ENCODE measurements around the gene SEL1L. TPM values are rescaled to one million over a fixed set of nuclear protein-coding genes. Genes with fewer than 3 reads are reported as not detected.

SEL1L gene
- total RNA-seq, 1 experiment from 2014 or later: 116 TPM

- H3K36me3 ChIP-seq (ENCODE audit: control insufficient read depth, insufficient read depth, low read length): no peaks in the 10 kb centered on the region; the same call in 1 of the 2 replicates
- Mint-ChIP-seq H3K4me1 (ENCODE audit: low read depth, unreplicated experiment) (no peaks in the 10 kb centered on the region), H3K9me3 (ENCODE audit: unreplicated experiment) (no peaks in the 10 kb centered on the region), H3K27me3 (ENCODE audit: insufficient read depth, unreplicated experiment) (no peaks in the 10 kb centered on the region), H3K4me3 (ENCODE audit: unreplicated experiment) (no peak overlapping the region), H3K36me3 (ENCODE audit: insufficient read depth, unreplicated experiment) (peaks cover 35% of the 10 kb centered on the region), H3K27ac (ENCODE audit: unreplicated experiment) (no peak overlapping the region)
- H3K27me3 ChIP-seq (replicated peaks; ENCODE audit: control insufficient read depth, insufficient read depth, low read length): no peaks in the 10 kb centered on the region
- ChIA-PET CTCF (no interaction called here), POLR2A (no interaction called here)
- H3K4me3 ChIP-seq (ENCODE audit: low read depth, low read length): no peak overlapping the region
- no peaks in the 10 kb centered on the region for H3K9me3 ChIP-seq
- intact Hi-C loops (cut with micrococcal nuclease; ENCODE audit: unreplicated experiment): no loop called here
- no TSS peak for BruUV-seq (replicated peaks)
- H3K4me1 ChIP-seq: peaks cover 3% of the 10 kb centered on the region; the same call in 1 of the 2 replicates
- DNase-seq: no peak
- TF ChIP-seq, protein P1, sequence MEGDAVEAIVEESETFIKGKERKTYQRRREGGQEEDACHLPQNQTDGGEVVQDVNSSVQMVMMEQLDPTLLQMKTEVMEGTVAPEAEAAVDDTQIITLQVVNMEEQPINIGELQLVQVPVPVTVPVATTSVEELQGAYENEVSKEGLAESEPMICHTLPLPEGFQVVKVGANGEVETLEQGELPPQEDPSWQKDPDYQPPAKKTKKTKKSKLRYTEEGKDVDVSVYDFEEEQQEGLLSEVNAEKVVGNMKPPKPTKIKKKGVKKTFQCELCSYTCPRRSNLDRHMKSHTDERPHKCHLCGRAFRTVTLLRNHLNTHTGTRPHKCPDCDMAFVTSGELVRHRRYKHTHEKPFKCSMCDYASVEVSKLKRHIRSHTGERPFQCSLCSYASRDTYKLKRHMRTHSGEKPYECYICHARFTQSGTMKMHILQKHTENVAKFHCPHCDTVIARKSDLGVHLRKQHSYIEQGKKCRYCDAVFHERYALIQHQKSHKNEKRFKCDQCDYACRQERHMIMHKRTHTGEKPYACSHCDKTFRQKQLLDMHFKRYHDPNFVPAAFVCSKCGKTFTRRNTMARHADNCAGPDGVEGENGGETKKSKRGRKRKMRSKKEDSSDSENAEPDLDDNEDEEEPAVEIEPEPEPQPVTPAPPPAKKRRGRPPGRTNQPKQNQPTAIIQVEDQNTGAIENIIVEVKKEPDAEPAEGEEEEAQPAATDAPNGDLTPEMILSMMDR (IDR thresholded peaks at IDR 0.05; ENCODE audit: insufficient read depth in 1 of 2, low read depth in 1 of 2, low read length in 1 of 2, severe bottlenecking in 1 of 2, unreplicated experiment in 1 of 2): no peak
These were observed 52.9 kb downstream of the SEL1L start for GRCh38 chr14:81480741-81481140.

- ChIA-PET POLR2A (interaction anchor here (0.6 kb wide), 1 partner anchor 56 kb away, joined by 3 read pairs; no protein-coding TSS in a partner anchor), CTCF (no interaction called here)
- H3K36me3 Mint-ChIP-seq (ENCODE audit: insufficient read depth, unreplicated experiment): peaks cover 37% of the 10 kb centered on the region
- intact Hi-C loops (cut with micrococcal nuclease; ENCODE audit: unreplicated experiment): no loop called here
- TF ChIP-seq, protein P1 (IDR thresholded peaks at IDR 0.05; ENCODE audit: insufficient read depth in 1 of 2, low read depth in 1 of 2, low read length in 1 of 2, severe bottlenecking in 1 of 2, unreplicated experiment in 1 of 2): no peak
- no peaks in the 10 kb centered on the region for H3K27me3 Mint-ChIP-seq (ENCODE audit: insufficient read depth, unreplicated experiment)
- no peaks in the 10 kb centered on the region; the same call in 1 of the 2 replicates for H3K36me3 ChIP-seq (ENCODE audit: control insufficient read depth, insufficient read depth, low read length)
- H3K9me3 Mint-ChIP-seq (ENCODE audit: unreplicated experiment): no peaks in the 10 kb centered on the region
- no peaks in the 10 kb centered on the region for H3K27me3 ChIP-seq (replicated peaks; ENCODE audit: control insufficient read depth, insufficient read depth, low read length)
- BruUV-seq (replicated peaks): no TSS peak
- no peak overlapping the region for H3K27ac Mint-ChIP-seq (ENCODE audit: unreplicated experiment)
- no peaks in the 10 kb centered on the region for H3K9me3 ChIP-seq
- H3K4me3 Mint-ChIP-seq (ENCODE audit: unreplicated experiment): no peak overlapping the region
- no peaks in the 10 kb centered on the region for H3K4me1 Mint-ChIP-seq (ENCODE audit: low read depth, unreplicated experiment)
- H3K4me3 ChIP-seq (ENCODE audit: low read depth, low read length): no peak overlapping the region
- no peak for DNase-seq
- peaks cover 3% of the 10 kb centered on the region; the same call in 1 of the 2 replicates for H3K4me1 ChIP-seq
These were observed 55.2 kb downstream of the SEL1L start for GRCh38 chr14:81478446-81478845.

DNA sequence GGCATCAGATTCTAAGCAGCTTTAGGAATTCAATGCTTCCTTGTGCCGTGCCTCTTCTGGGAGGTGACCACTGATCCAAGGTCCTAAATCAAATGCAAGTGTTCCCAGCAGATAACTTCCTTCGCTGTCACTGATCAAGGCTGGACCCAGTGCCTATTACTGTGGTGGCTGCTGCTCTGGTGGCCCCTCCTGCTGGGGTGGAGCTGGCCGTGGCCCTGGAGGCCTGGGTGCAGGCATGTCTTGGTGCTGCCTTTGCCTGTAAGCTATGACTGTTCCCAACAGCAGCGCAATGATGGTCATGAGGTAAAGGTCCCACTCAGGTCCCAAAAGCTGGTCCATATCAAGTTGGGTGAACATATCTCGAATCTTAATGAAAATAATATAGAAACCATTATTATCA, 56.8 kb downstream of the SEL1L start:
- peaks cover 37% of the 10 kb centered on the region for H3K36me3 Mint-ChIP-seq (ENCODE audit: insufficient read depth, unreplicated experiment)

More for the DNA sequence above, 56.8 kb downstream of the SEL1L start:
- Histone ChIP-seq H3K9me3 (no peaks in the 10 kb centered on the region), H3K4me1 (no peaks in the 10 kb centered on the region), H3K4me3 (ENCODE audit: low read depth, low read length) (no peak overlapping the region), H3K27me3 (replicated peaks; ENCODE audit: control insufficient read depth, insufficient read depth, low read length) (no peaks in the 10 kb centered on the region), H3K36me3 (ENCODE audit: control insufficient read depth, insufficient read depth, low read length) (no peaks in the 10 kb centered on the region; the same call in 1 of the 2 replicates)
- Mint-ChIP-seq H3K9me3 (ENCODE audit: unreplicated experiment) (no peaks in the 10 kb centered on the region), H3K4me1 (ENCODE audit: low read depth, unreplicated experiment) (no peaks in the 10 kb centered on the region), H3K27me3 (ENCODE audit: insufficient read depth, unreplicated experiment) (no peaks in the 10 kb centered on the region), H3K27ac (ENCODE audit: unreplicated experiment) (no peak overlapping the region), H3K4me3 (ENCODE audit: unreplicated experiment) (no peak overlapping the region)
- BruUV-seq (replicated peaks): no TSS peak
- no peak for DNase-seq
- TF ChIP-seq, protein P1 (IDR thresholded peaks at IDR 0.05; ENCODE audit: insufficient read depth in 1 of 2, low read depth in 1 of 2, low read length in 1 of 2, severe bottlenecking in 1 of 2, unreplicated experiment in 1 of 2): no peak
- ChIA-PET CTCF (no interaction called here), POLR2A (no interaction called here)
- intact Hi-C loops (cut with micrococcal nuclease; ENCODE audit: unreplicated experiment): no loop called here
